GM12878 (cell line): ENCODE measurements around the gene THY1. TPM values are rescaled to one million over a fixed set of nuclear protein-coding genes. Genes with fewer than 3 reads are reported as not detected.

Experiments used
- ATAC-seq: fragments of 200-7000 bp; cut with Tn5 transposase; 3 replicates; pipeline ENCODE4 v1.9.1; 2020; ENCODE audit warnings: mild to moderate bottlenecking, moderate library complexity
- BruUV-seq: library from RNA; stranded (reverse); fragments of 400-500 nt; replicated peaks from 2 replicates; lab custom pipeline; 2021; lab: Mats Ljungman, UMichigan
- CTCF ChIA-PET: fragments of 300-600 bp; sonication (Branson Sonifier 250); formaldehyde crosslinking; extraction: SDS; loops from one replicate; lab custom pipeline; 2021; ENCODE audit warnings: inconsistent platforms; lab: Yijun Ruan, JAX
- POLR2A ChIA-PET: fragments of 350-600 bp; formaldehyde crosslinking; extraction: SDS; loops from one replicate; lab custom pipeline; 2021; ENCODE audit warnings: inconsistent platforms; lab: Charles Lee
- RAD21 ChIA-PET: fragments of 300-600 bp; sonication (Branson Sonifier 250); formaldehyde crosslinking; loops from one replicate; lab custom pipeline; 2023; ENCODE audit warnings: antibody characterized with exemption; ENCODE audit not compliant: unreplicated experiment; lab: Charles Lee
- SMC1A ChIA-PET: fragments of 300-600 bp; sonication (Branson Sonifier 250); formaldehyde crosslinking; loops from one replicate; lab custom pipeline; 2023; ENCODE audit not compliant: unreplicated experiment, uncharacterized antibody; lab: Charles Lee
- DNase-seq: peaks from one replicate; pipeline ENCODE4 v3.0.0-alpha.2; 2011; ENCODE audit warnings: low read depth, low spot score
- FAIRE-seq: peaks from 3 replicates; lab custom pipeline; 2011; peaks lifted over from hg19 to GRCh38; lab: Jason Lieb, UNC
- H2AFZ ChIP-seq: 2 replicates; pipeline ENCODE4 v1.6.0; 2011; ENCODE audit warnings: low read depth, low read length, control low read depth; ENCODE audit not compliant: control insufficient read depth
- H3K27ac ChIP-seq: 2 replicates; pipeline ENCODE4 v1.5.1; 2011; ENCODE audit warnings: control low read depth; ENCODE audit not compliant: control insufficient read depth, insufficient read depth
- H3K27me3 ChIP-seq, 2 experiments: replicated peaks in 1 of 2; 2 replicates each; pipeline versions ENCODE4 v1.6.0 to v1.6.1; 2011; ENCODE audit warnings: low read length in 1 of 2; ENCODE audit not compliant: control insufficient read depth in 2 of 2, insufficient read depth in 2 of 2
- H3K36me3 ChIP-seq, 2 experiments: 2 replicates each; pipeline ENCODE4 v1.5.1; 2011; ENCODE audit warnings: low read length in 1 of 2; ENCODE audit not compliant: control insufficient read depth in 2 of 2, insufficient read depth in 2 of 2
- H3K4me1 ChIP-seq: 2 replicates; pipeline ENCODE4 v1.6.1; 2011; ENCODE audit warnings: mild to moderate bottlenecking, low read length, moderate library complexity, mixed read lengths; ENCODE audit not compliant: control insufficient read depth, insufficient read depth
- H3K4me2 ChIP-seq: 2 replicates; pipeline ENCODE4 v1.6.0; 2011; ENCODE audit warnings: control low read depth; ENCODE audit not compliant: control insufficient read depth, insufficient read depth
- H3K4me3 ChIP-seq: fragments of 200-600 bp; sonication (generic); 2 replicates; pipeline ENCODE4 v1.5.1; 2016
- H3K79me2 ChIP-seq: 2 replicates; pipeline ENCODE4 v1.6.0; 2011; ENCODE audit warnings: low read length; ENCODE audit not compliant: control insufficient read depth, insufficient read depth
- H3K9ac ChIP-seq: 2 replicates; pipeline ENCODE4 v1.8.0; 2011; ENCODE audit warnings: low read length, control low read depth, mixed read lengths; ENCODE audit not compliant: control insufficient read depth, insufficient read depth
- H3K9me3 ChIP-seq: replicated peaks from 3 replicates; pipeline ENCODE4 v1.5.1; 2011; ENCODE audit warnings: mild to moderate bottlenecking, low read length; ENCODE audit not compliant: control insufficient read depth, insufficient read depth
- H4K20me1 ChIP-seq: 2 replicates; pipeline ENCODE4 v1.6.0; 2011; ENCODE audit not compliant: control insufficient read depth, insufficient read depth
- E2F8 ChIP-seq: fragments of 450-650 bp; IDR thresholded peaks from 2 replicates; pipeline ENCODE4 v1.6.1; 2018; ENCODE audit warnings: mild to moderate bottlenecking, low read depth, moderate library complexity; ENCODE audit not compliant: partially characterized antibody
- FOS ChIP-seq: IDR thresholded peaks from 3 replicates; pipeline ENCODE4 v1.6.1; 2011; ENCODE audit warnings: borderline replicate concordance; ENCODE audit not compliant: insufficient read length; ENCODE audit errors: extremely low read depth
- HDGF ChIP-seq: fragments of 450-650 bp; IDR thresholded peaks from 2 replicates; pipeline ENCODE4 v1.6.1; 2016; ENCODE audit warnings: antibody characterized with exemption
- MLLT1 ChIP-seq: fragments of 450-650 bp; IDR thresholded peaks from 2 replicates; pipeline ENCODE4 v1.6.1; 2016; ENCODE audit warnings: mild to moderate bottlenecking
- MTA2 ChIP-seq: fragments of 450-650 bp; IDR thresholded peaks from 2 replicates; pipeline ENCODE4 v1.6.1; 2016; ENCODE audit warnings: low read depth, mild to moderate bottlenecking, moderate library complexity
- MYB ChIP-seq: fragments of 150-350 bp; IDR thresholded peaks from 2 replicates; pipeline ENCODE4 v1.6.1; 2014; ENCODE audit warnings: mild to moderate bottlenecking, low read depth, low read length, borderline replicate concordance
- NFYA ChIP-seq: IDR thresholded peaks from 2 replicates; pipeline ENCODE4 v1.6.1; 2011; ENCODE audit warnings: low read depth, mild to moderate bottlenecking, low read length, improper control_type of control experiment, borderline replicate concordance
- POLR2AphosphoS5 ChIP-seq: IDR thresholded peaks from 2 replicates; pipeline ENCODE4 v1.6.1; 2011; ENCODE audit warnings: mild to moderate bottlenecking, low read length, inconsistent platforms
- POU2F2 ChIP-seq: IDR thresholded peaks from 3 replicates; pipeline ENCODE4 v1.6.1; 2011; ENCODE audit warnings: low read depth, mild to moderate bottlenecking, low read length, borderline replicate concordance
- TCF3 ChIP-seq: IDR thresholded peaks from 2 replicates; pipeline ENCODE4 v1.6.1; 2012; ENCODE audit warnings: low read depth, mild to moderate bottlenecking, low read length, borderline replicate concordance; ENCODE audit not compliant: insufficient read depth
- YY1 ChIP-seq: IDR thresholded peaks from 2 replicates; pipeline ENCODE4 v1.6.1; 2011; ENCODE audit warnings: low read depth, mild to moderate bottlenecking, low read length
- ZBTB11 ChIP-seq: fragments of 450-650 bp; formaldehyde crosslinking; IDR thresholded peaks from 2 replicates; pipeline ENCODE4 v1.5.0; 2022; ENCODE audit warnings: mild to moderate bottlenecking, missing genetic modification characterization
- WGBS: methylation state at CpG from one replicate; pipeline ENCODE4 v1.1.6; 2016; ENCODE audit warnings: low lambda C conversion rate; ENCODE audit not compliant: insufficient replicate concordance, insufficient coverage; ENCODE audit errors: missing lambda C conversion rate; 5-methylcytosine and 5-hydroxymethylcytosine counted together
- in situ Hi-C: fragments of 300-500 bp; cut with MboI; formaldehyde crosslinking; loops from 9 replicates; pipeline ENCODE4 v1.14.3; 2018; ENCODE audit warnings: mixed read lengths
- intact Hi-C: fragments of 100-400 bp; cut with micrococcal nuclease; formaldehyde crosslinking; loops from one replicate; pipeline ENCODE4 v1.14.2; 2022; ENCODE audit not compliant: unreplicated experiment
- polyA plus RNA-seq, 11 experiments: library from polyadenylated mRNA; depleted of rRNA in 4 of 11; unstranded in 6 of 11; stranded (reverse) in 5 of 11; fragments of >200 nt; fragmentation: Nextera tagmentation in 4 of 11; fragmentation: Illumina TruSeq in 1 of 11; extraction: Ambion mirVana in 4 of 11; extraction: Trizol in 1 of 11; gene quantifications; 1 replicate in 1 of 11; 2 replicates in 10 of 11; pipeline versions ENCODE4 v1.2.1 to v1.2.3, GENCODE V29; 2011 to 2016; ENCODE audit warnings: inconsistent platforms in 2 of 11, missing spikeins in 2 of 11, low read depth in 1 of 11
- total RNA-seq, 4 experiments: library from RNA; depleted of rRNA in 3 of 4; stranded (reverse); fragments of >200 nt in 3 of 4; fragmentation: Illumina TruSeq in 1 of 4; extraction: Trizol in 1 of 4; gene quantifications; 2 replicates each; pipeline versions ENCODE4 v1.2.1 to v1.2.3, GENCODE V29; 2013 to 2021

Gene THY1
- total and polyA plus RNA-seq, 10 of the 15 experiments (the other 5 are each of a cell fraction or from before 2014, with no cell fraction given): 0.86 to 20.1 (median 3.2) TPM

GRCh38 chr11:119424276-119424675 is 1.3 kb upstream of the THY1 start (continued):
- TF ChIP-seq ZBTB11 (CRISPR knock-in tag): no peak

GRCh38 chr11:119423509-119424254 is 710 bp upstream of the THY1 start:
- Histone ChIP-seq H3K27ac (no peak overlapping the region), H3K79me2 (no peaks in the 10 kb centered on the region), H4K20me1 (no peaks in the 10 kb centered on the region), H3K4me2 (no peak overlapping the region), H3K27me3 (peaks cover 0 to 16% of the 10 kb centered on the region in 2 experiments; a peak in 3 of 4 replicates), H2AFZ (no peak overlapping the region), H3K4me1 (peaks cover 8% of the 10 kb centered on the region), H3K9me3 (no peaks in the 10 kb centered on the region), H3K9ac (no peak overlapping the region), H3K36me3 (no peaks in the 10 kb centered on the region), H3K4me3 (no peak overlapping the region)
- DNase-seq: no peak
- POLR2A ChIA-PET: interaction anchor here (1.0 kb wide), 1 partner anchor 9 kb away, joined by 3 read pairs; no protein-coding TSS in a partner anchor
- WGBS: 30% methylated on average over 13 of the region's 14 CpGs
- SMC1A ChIA-PET: interaction anchor here (0.8 kb wide), 1 partner anchor 124 kb away, joined by 3 read pairs; no protein-coding TSS in a partner anchor
- in situ Hi-C loops: no loop called here
- CTCF ChIA-PET: interaction anchor here (1.1 to 1.3 kb wide), 2 partner anchors 9 to 85 kb away, joined by 3 read pairs; no protein-coding TSS in a partner anchor
- no peak for FAIRE-seq
- ATAC-seq: no peak
- BruUV-seq: no TSS peak
- RAD21 ChIA-PET: no interaction called here
- intact Hi-C loops: no loop called here
- TF ChIP-seq MLLT1: no peak
- no peak for TF ChIP-seq FOS
- TF ChIP-seq E2F8: no peak
- TF ChIP-seq HDGF: no peak
- TF ChIP-seq NFYA: no peak
- TF ChIP-seq YY1: no peak
- no peak for TF ChIP-seq POU2F2
- TF ChIP-seq TCF3: no peak
- no peak for TF ChIP-seq MYB
- TF ChIP-seq POLR2AphosphoS5: no peak
- TF ChIP-seq MTA2: no peak
